Smooth muscle cell (in vitro differentiated cells): ENCODE data around the gene ZNF107. TPM values are rescaled to one million over a fixed set of nuclear protein-coding genes. Genes with fewer than 3 reads are reported as not detected.
"Not testable (repeated sequence)": the region's sequence is repeated elsewhere in the genome, so short reads cannot be mapped to it uniquely, and the experiment has no call there.

Experiments used
- DNase-seq: peaks from one replicate; lab custom pipeline; 2025; ENCODE audit not compliant: unreplicated experiment; lab: John Stamatoyannopoulos, UW
- H2AFZ ChIP-seq: fragments of 200-600 bp; sonication (generic); 2 replicates; pipeline ENCODE4 v1.6.0; 2016; ENCODE audit warnings: antibody characterized with exemption, low read depth, mild to moderate bottlenecking
- H3F3A ChIP-seq: fragments of 200-600 bp; sonication (generic); 2 replicates; pipeline ENCODE4 v1.6.0; 2017; ENCODE audit warnings: antibody characterized with exemption, low read depth
- H3K27ac ChIP-seq: fragments of 200-600 bp; sonication (generic); 2 replicates; pipeline ENCODE4 v1.5.1; 2016; ENCODE audit warnings: low read depth, mild to moderate bottlenecking
- H3K27me3 ChIP-seq: fragments of 200-600 bp; sonication (generic); 2 replicates; pipeline ENCODE4 v1.6.1; 2016; ENCODE audit warnings: low read depth, mild to moderate bottlenecking
- H3K36me3 ChIP-seq: fragments of 200-600 bp; sonication (generic); 2 replicates; pipeline ENCODE4 v1.5.1; 2016; ENCODE audit warnings: low read depth
- H3K4me1 ChIP-seq: fragments of 200-600 bp; sonication (generic); 2 replicates; pipeline ENCODE4 v1.5.1; 2016; ENCODE audit warnings: low read depth
- H3K4me2 ChIP-seq: fragments of 200-600 bp; sonication (generic); 2 replicates; pipeline ENCODE4 v1.6.0; 2016; ENCODE audit warnings: mild to moderate bottlenecking
- H3K4me3 ChIP-seq: fragments of 200-600 bp; sonication (generic); 2 replicates; pipeline ENCODE4 v1.5.1; 2016; ENCODE audit warnings: mild to moderate bottlenecking
- H3K79me2 ChIP-seq: fragments of 200-600 bp; sonication (generic); 2 replicates; pipeline ENCODE4 v1.6.0; 2016; ENCODE audit warnings: low read depth, mild to moderate bottlenecking
- H3K9ac ChIP-seq: fragments of 200-600 bp; sonication (generic); 2 replicates; pipeline ENCODE4 v1.6.0; 2016; ENCODE audit warnings: low read depth
- H3K9me3 ChIP-seq: fragments of 200-600 bp; sonication (generic); replicated peaks from 2 replicates; pipeline ENCODE4 v1.5.1; 2016; ENCODE audit warnings: low read depth
- H4K20me1 ChIP-seq: fragments of 200-600 bp; sonication (generic); 2 replicates; pipeline ENCODE4 v1.6.0; 2016; ENCODE audit warnings: low read depth
- WGBS: methylation state at CpG from one replicate; pipeline ENCODE4 v1.1.7; 2016; ENCODE audit warnings: low lambda C conversion rate; 5-methylcytosine and 5-hydroxymethylcytosine counted together
- polyA plus RNA-seq: library from polyadenylated mRNA; unstranded; fragments of >200 nt; fragmentation: Nextera tagmentation; extraction: Ambion mirVana; gene quantifications from 2 replicates; pipeline ENCODE4 v1.2.1, GENCODE V29; 2016
- total RNA-seq: library from RNA; depleted of rRNA; stranded (reverse); fragments of >200 nt; gene quantifications from 2 replicates; pipeline ENCODE4 v1.2.3, GENCODE V29; 2014
- TF ChIP-seq, protein P1 (sequence below): fragments of 200-600 bp; sonication (generic); IDR thresholded peaks from 2 replicates; pipeline ENCODE4 v1.5.1; 2017; ENCODE audit warnings: borderline replicate concordance, mild to moderate bottlenecking, antibody characterized with exemption; ENCODE audit not compliant: insufficient read depth, poor library complexity, severe bottlenecking

ZNF107 gene
- total and polyA plus RNA-seq, 2 experiments from 2014 or later, result 0.62 to 2.3 TPM

GRCh38 chr7:64729089-64729848 lies 63.3 kb downstream of the ZNF107 start:
- 68% methylated on average over 3 of the region's 3 CpGs for WGBS
- H4K20me1 ChIP-seq, result no peaks in the 10 kb centered on the region
- peaks cover 22% of the 10 kb centered on the region for H3K9me3 ChIP-seq
- TF ChIP-seq, protein P1, sequence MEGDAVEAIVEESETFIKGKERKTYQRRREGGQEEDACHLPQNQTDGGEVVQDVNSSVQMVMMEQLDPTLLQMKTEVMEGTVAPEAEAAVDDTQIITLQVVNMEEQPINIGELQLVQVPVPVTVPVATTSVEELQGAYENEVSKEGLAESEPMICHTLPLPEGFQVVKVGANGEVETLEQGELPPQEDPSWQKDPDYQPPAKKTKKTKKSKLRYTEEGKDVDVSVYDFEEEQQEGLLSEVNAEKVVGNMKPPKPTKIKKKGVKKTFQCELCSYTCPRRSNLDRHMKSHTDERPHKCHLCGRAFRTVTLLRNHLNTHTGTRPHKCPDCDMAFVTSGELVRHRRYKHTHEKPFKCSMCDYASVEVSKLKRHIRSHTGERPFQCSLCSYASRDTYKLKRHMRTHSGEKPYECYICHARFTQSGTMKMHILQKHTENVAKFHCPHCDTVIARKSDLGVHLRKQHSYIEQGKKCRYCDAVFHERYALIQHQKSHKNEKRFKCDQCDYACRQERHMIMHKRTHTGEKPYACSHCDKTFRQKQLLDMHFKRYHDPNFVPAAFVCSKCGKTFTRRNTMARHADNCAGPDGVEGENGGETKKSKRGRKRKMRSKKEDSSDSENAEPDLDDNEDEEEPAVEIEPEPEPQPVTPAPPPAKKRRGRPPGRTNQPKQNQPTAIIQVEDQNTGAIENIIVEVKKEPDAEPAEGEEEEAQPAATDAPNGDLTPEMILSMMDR, result no peak
- H3K27me3 ChIP-seq, result no peaks in the 10 kb centered on the region
- H3K79me2 ChIP-seq, result no peaks in the 10 kb centered on the region
- H3K27ac ChIP-seq, result no peak overlapping the region
- H3K36me3 ChIP-seq, result no peaks in the 10 kb centered on the region
- no peak overlapping the region for H2AFZ ChIP-seq
- DNase-seq, result no peak
- no peaks in the 10 kb centered on the region for H3F3A ChIP-seq
- no peak overlapping the region for H3K9ac ChIP-seq
- H3K4me3 ChIP-seq, result no peak overlapping the region
- no peak overlapping the region for H3K4me2 ChIP-seq
- H3K4me1 ChIP-seq, result no peaks in the 10 kb centered on the region

DNA sequence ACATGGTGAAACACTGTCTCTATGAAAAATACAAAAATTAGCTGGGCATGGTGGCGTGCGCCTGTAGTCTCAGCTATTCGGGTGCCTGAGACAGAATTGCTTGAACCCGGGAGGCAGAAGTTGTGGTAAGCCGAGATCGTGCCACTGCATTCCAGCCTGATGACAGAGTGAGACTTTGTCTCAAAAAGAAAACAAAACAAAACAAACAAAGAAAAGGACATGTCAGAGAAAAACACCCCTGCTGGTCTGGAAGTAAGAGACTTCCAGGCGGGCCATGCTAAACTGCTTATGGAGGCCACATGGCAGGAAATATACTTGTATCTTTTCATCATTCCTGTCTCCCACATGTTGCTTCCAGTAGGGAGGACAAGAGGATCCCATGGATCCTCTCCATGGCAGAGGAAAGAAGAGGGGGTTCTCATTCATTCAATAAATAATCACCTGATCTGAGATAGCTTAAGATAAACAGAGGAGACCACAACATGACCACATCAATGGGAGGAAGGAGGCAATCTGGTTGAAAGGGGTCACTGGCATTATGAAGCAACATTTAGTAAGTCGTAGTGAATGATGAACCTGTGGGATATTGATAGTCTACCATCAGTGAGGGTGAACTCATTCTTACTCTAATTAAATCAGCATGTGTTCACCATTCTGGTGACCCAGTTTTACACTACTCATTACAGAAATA lies 67.8 kb downstream of the ZNF107 start:
- H3K36me3 ChIP-seq, result no peaks in the 10 kb centered on the region
- no peaks in the 10 kb centered on the region for H3K79me2 ChIP-seq
- no peaks in the 10 kb centered on the region for H4K20me1 ChIP-seq
- no peak overlapping the region for H3K4me2 ChIP-seq
- no peak overlapping the region for H3K9ac ChIP-seq
- no peak for DNase-seq
- no peak overlapping the region for H2AFZ ChIP-seq
- WGBS, result 86% methylated on average over 8 of the region's 8 CpGs
- H3K27ac ChIP-seq, result no peak overlapping the region
- H3K9me3 ChIP-seq, result peaks cover 11% of the 10 kb centered on the region
- H3K4me1 ChIP-seq, result no peaks in the 10 kb centered on the region
- TF ChIP-seq, protein P1, result no peak
- no peak overlapping the region for H3K4me3 ChIP-seq
- H3F3A ChIP-seq, result no peaks in the 10 kb centered on the region
- no peaks in the 10 kb centered on the region for H3K27me3 ChIP-seq

DNA sequence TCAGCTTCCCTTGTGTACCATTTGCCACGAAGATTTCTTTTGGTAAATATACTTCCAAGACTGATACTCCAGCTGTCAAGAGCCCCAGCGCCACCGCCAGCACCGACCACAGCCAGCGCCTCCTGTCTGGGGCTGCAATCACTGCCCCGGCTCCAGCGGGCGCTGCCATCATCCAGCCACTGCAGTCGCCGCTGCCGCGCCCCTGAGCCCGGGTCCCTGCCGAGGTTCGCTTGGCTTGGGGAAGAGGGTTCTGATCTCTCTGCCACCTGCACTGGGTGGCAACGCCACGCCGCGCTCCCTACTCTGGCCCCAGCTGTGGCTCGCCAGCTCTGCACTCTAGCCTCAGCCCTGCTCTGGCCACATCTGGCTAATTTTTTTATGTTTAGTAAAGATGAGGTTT lies 70.6 kb downstream of the ZNF107 start:
- Histone ChIP-seq H3K9me3 (peaks cover 4% of the 10 kb centered on the region), H3K4me2 (no peak overlapping the region), H3K27me3 (no peaks in the 10 kb centered on the region), H2AFZ (no peak overlapping the region), H3K36me3 (no peaks in the 10 kb centered on the region), H3K9ac (no peak overlapping the region), H3K79me2 (no peaks in the 10 kb centered on the region), H3K27ac (no peak overlapping the region), H3K4me3 (no peak overlapping the region), H3K4me1 (no peaks in the 10 kb centered on the region), H4K20me1 (no peaks in the 10 kb centered on the region), H3F3A (no peaks in the 10 kb centered on the region)
- 92% methylated on average over 20 of the region's 20 CpGs for WGBS
- DNase-seq, result no peak
- TF ChIP-seq, protein P1, result no peak

- not testable (repeated sequence) for H3K27me3 ChIP-seq, H3K4me1 ChIP-seq, H3K9me3 ChIP-seq, H3K4me3 ChIP-seq, H3K79me2 ChIP-seq, H3K36me3 ChIP-seq, H3F3A ChIP-seq, H4K20me1 ChIP-seq, H2AFZ ChIP-seq, H3K9ac ChIP-seq, H3K27ac ChIP-seq, H3K4me2 ChIP-seq, DNase-seq
- WGBS, result no CpG with 5 or more reads among the region's 29 CpGs
These were observed 72.5 kb downstream of the ZNF107 start for GRCh38 chr7:64738403-64738802.

GRCh38 chr7:64738953-64739352 lies 73.0 kb downstream of the ZNF107 start:
- not testable (repeated sequence) for H4K20me1 ChIP-seq, H3K36me3 ChIP-seq, H3K4me3 ChIP-seq, H3K79me2 ChIP-seq, H3K9me3 ChIP-seq, H3F3A ChIP-seq, H3K4me2 ChIP-seq, H3K27me3 ChIP-seq, H2AFZ ChIP-seq, H3K27ac ChIP-seq, H3K4me1 ChIP-seq, H3K9ac ChIP-seq, DNase-seq
- 87% methylated on average over 22 of the region's 29 CpGs for WGBS
